ENCODE measurements around the gene KRTAP10-12. TPM values are rescaled to one million over a fixed set of nuclear protein-coding genes. Genes with fewer than 3 reads are reported as not detected.
A peak's percentile ranks its signal among the peaks of the same experiment; 100 is the strongest.
"Not testable (repeated sequence)": the region's sequence is repeated elsewhere in the genome, so short reads cannot be mapped to it uniquely, and the experiment has no call there.

Gene KRTAP10-12
- total RNA-seq, 1 experiment from 2014 or later = not detected

DNA sequence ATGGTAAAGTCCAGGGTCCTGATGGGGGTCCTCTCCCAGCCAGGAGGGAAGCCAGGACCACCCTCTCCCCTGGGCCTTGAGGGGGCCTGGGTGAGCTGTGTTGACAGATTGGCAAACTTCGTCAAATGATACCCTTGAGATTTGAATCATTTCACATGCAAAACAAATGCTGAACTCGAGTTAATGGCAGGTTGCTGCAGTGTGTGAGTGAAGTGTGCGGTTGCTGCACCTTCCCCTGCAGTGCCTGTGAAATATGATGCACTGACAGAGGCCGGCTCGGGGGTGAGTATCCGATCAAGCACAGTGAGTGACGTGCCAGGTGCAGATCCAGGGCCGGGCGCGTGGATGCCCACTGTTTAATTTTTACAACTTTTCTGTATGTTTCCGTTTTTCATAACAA lies 9.3 kb upstream of the KRTAP10-12 start:
- H3K9me3 ChIP-seq (ENCODE audit: low read length) = no peaks in the 10 kb centered on the region
- H3K9ac ChIP-seq (ENCODE audit: low read length) = no peak overlapping the region
- no peaks in the 10 kb centered on the region for H3K9me2 ChIP-seq (replicated peaks; ENCODE audit: insufficient read depth, low read length)
- H3K4me3 ChIP-seq (ENCODE audit: low read length) = no peak overlapping the region
- no peak overlapping the region for H2AFZ ChIP-seq (ENCODE audit: low read length)
- H3K27me3 ChIP-seq (ENCODE audit: low read length) = no peaks in the 10 kb centered on the region
- H3K36me3 ChIP-seq (ENCODE audit: insufficient read depth, low read length) = no peaks in the 10 kb centered on the region
- H4K20me1 ChIP-seq (ENCODE audit: insufficient read depth, low read depth, low read length) = no peaks in the 10 kb centered on the region; the same call in 1 of the 2 replicates
- H3K4me1 ChIP-seq (ENCODE audit: low read length) = peaks cover 13% of the 10 kb centered on the region
- peak overlapping the region; percentile 16 for H3K4me2 ChIP-seq (ENCODE audit: low read depth, low read length, poor library complexity, severe bottlenecking)
- peak; percentile 70 for DNase-seq
- H3K79me2 ChIP-seq (ENCODE audit: low read length) = no peaks in the 10 kb centered on the region
- no peak overlapping the region for H3K27ac ChIP-seq (ENCODE audit: low read length)

DNA sequence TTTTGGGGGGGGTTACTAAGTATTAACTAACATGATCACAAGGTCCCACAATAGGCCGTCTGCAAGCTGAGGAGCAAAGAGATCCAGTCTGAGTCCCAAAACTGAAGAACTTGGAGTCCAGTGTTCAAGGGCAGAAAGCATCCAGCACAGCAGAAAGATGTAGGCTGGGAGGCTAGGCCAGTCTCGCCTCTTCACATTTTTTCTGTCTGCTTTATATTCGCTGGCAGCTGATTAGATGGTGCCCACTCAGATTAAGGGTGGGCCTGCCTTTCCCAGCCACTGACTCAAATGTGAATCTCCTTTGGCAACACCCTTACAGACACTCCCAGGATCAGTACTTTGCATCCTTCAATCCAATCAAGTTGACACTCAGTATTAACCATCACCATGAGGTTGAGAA lies 7.2 kb upstream of the KRTAP10-12 start:
- not testable (repeated sequence) for H3K9me3 ChIP-seq (ENCODE audit: low read length); H2AFZ ChIP-seq (ENCODE audit: low read length); H3K27ac ChIP-seq (ENCODE audit: low read length); H4K20me1 ChIP-seq (ENCODE audit: insufficient read depth, low read depth, low read length); H3K27me3 ChIP-seq (ENCODE audit: low read length); H3K4me3 ChIP-seq (ENCODE audit: low read length); DNase-seq; H3K9me2 ChIP-seq (replicated peaks; ENCODE audit: insufficient read depth, low read length); H3K79me2 ChIP-seq (ENCODE audit: low read length); H3K9ac ChIP-seq (ENCODE audit: low read length); H3K36me3 ChIP-seq (ENCODE audit: insufficient read depth, low read length); H3K4me2 ChIP-seq (ENCODE audit: low read depth, low read length, poor library complexity, severe bottlenecking)
- peaks cover 13% of the 10 kb centered on the region for H3K4me1 ChIP-seq (ENCODE audit: low read length)

DNA sequence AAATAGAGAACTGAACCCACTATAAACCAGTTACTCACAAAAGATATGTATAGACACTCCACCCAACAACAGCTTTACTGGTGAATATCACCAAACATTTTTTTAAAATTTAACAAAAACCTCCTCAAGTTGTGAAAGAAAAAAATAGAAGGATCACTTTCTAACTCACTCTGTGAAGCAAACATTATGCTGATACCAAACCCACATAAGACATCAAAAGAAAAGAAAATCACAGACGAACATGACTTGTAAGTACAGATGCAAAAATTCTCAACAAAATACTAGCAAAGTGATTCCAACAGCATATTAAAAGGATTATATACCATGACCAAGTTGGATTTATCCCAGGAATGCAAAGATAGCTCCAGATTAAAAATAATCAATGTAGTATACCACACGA lies 5.3 kb upstream of the KRTAP10-12 start:
- H3K27me3 ChIP-seq (ENCODE audit: low read length) = no peaks in the 10 kb centered on the region
- H3K27ac ChIP-seq (ENCODE audit: low read length) = no peak overlapping the region
- H2AFZ ChIP-seq (ENCODE audit: low read length) = no peak overlapping the region
- H3K9me2 ChIP-seq (replicated peaks; ENCODE audit: insufficient read depth, low read length) = no peaks in the 10 kb centered on the region
- no peaks in the 10 kb centered on the region for H3K9me3 ChIP-seq (ENCODE audit: low read length)
- H3K79me2 ChIP-seq (ENCODE audit: low read length) = no peaks in the 10 kb centered on the region
- H3K9ac ChIP-seq (ENCODE audit: low read length) = no peak overlapping the region
- no peaks in the 10 kb centered on the region; the same call in 1 of the 2 replicates for H4K20me1 ChIP-seq (ENCODE audit: insufficient read depth, low read depth, low read length)
- no peaks in the 10 kb centered on the region for H3K36me3 ChIP-seq (ENCODE audit: insufficient read depth, low read length)
- no peak overlapping the region for H3K4me3 ChIP-seq (ENCODE audit: low read length)
- no peak overlapping the region for H3K4me2 ChIP-seq (ENCODE audit: low read depth, low read length, poor library complexity, severe bottlenecking)
- no peak for DNase-seq
- peaks cover 13% of the 10 kb centered on the region for H3K4me1 ChIP-seq (ENCODE audit: low read length)

- Histone ChIP-seq H3K27ac (ENCODE audit: low read length) (no peak overlapping the region), H3K4me1 (ENCODE audit: low read length) (peaks cover 4% of the 10 kb centered on the region), H3K36me3 (ENCODE audit: insufficient read depth, low read length) (no peaks in the 10 kb centered on the region), H3K9ac (ENCODE audit: low read length) (no peak overlapping the region), H2AFZ (ENCODE audit: low read length) (no peak overlapping the region), H4K20me1 (ENCODE audit: insufficient read depth, low read depth, low read length) (no peaks in the 10 kb centered on the region), H3K4me2 (ENCODE audit: low read depth, low read length, poor library complexity, severe bottlenecking) (no peak overlapping the region), H3K9me3 (ENCODE audit: low read length) (no peaks in the 10 kb centered on the region), H3K4me3 (ENCODE audit: low read length) (no peak overlapping the region), H3K79me2 (ENCODE audit: low read length) (no peaks in the 10 kb centered on the region), H3K27me3 (ENCODE audit: low read length) (no peaks in the 10 kb centered on the region), H3K9me2 (replicated peaks; ENCODE audit: insufficient read depth, low read length) (no peaks in the 10 kb centered on the region)
- no peak for DNase-seq
Observed at GRCh38 chr21:44692798-44693512, 4.0 kb upstream of the KRTAP10-12 start.

DNA sequence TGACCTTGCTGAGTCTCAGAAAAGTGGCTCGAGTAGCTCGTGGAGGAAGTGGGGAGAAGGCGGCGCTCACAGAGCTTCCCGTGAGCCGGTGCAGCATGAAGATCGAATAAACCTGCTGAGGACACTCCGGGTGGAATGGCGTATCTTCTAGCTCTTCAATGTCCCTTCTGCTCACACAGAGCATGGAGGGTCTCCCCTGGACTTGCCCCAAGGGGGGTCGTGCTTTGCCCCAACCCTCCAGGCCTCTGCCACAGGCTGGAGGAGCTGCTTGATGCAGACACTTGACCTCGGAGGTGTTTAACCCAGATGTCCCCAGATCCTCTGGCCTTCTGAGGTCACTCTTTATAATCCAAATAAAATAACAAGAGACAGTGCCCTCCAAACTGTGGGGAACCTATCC lies 2.2 kb upstream of the KRTAP10-12 start:
- DNase-seq = no peak

GRCh38 chr21:44695184-44695583 lies 1.8 kb upstream of the KRTAP10-12 start:
- no peak for DNase-seq
- Histone ChIP-seq H3K27me3 (ENCODE audit: low read length) (no peaks in the 10 kb centered on the region), H3K36me3 (ENCODE audit: insufficient read depth, low read length) (no peaks in the 10 kb centered on the region), H4K20me1 (ENCODE audit: insufficient read depth, low read depth, low read length) (no peaks in the 10 kb centered on the region), H3K79me2 (ENCODE audit: low read length) (no peaks in the 10 kb centered on the region), H3K4me3 (ENCODE audit: low read length) (no peak overlapping the region), H3K9me3 (ENCODE audit: low read length) (no peaks in the 10 kb centered on the region), H3K9ac (ENCODE audit: low read length) (no peak overlapping the region), H3K4me2 (ENCODE audit: low read depth, low read length, poor library complexity, severe bottlenecking) (no peak overlapping the region), H2AFZ (ENCODE audit: low read length) (no peak overlapping the region), H3K4me1 (ENCODE audit: low read length) (no peaks in the 10 kb centered on the region), H3K9me2 (replicated peaks; ENCODE audit: insufficient read depth, low read length) (no peaks in the 10 kb centered on the region), H3K27ac (ENCODE audit: low read length) (no peak overlapping the region)

More for the DNA sequence above, 2.2 kb upstream of the KRTAP10-12 start:
- no peaks in the 10 kb centered on the region for H4K20me1 ChIP-seq (ENCODE audit: insufficient read depth, low read depth, low read length)
- H2AFZ ChIP-seq (ENCODE audit: low read length) = no peak overlapping the region
- H3K9me3 ChIP-seq (ENCODE audit: low read length) = no peaks in the 10 kb centered on the region
- no peaks in the 10 kb centered on the region for H3K27me3 ChIP-seq (ENCODE audit: low read length)
- H3K4me2 ChIP-seq (ENCODE audit: low read depth, low read length, poor library complexity, severe bottlenecking) = no peak overlapping the region
- H3K4me3 ChIP-seq (ENCODE audit: low read length) = no peak overlapping the region
- no peaks in the 10 kb centered on the region for H3K79me2 ChIP-seq (ENCODE audit: low read length)
- no peaks in the 10 kb centered on the region for H3K4me1 ChIP-seq (ENCODE audit: low read length)
- no peak overlapping the region for H3K9ac ChIP-seq (ENCODE audit: low read length)
- H3K36me3 ChIP-seq (ENCODE audit: insufficient read depth, low read length) = no peaks in the 10 kb centered on the region
- no peaks in the 10 kb centered on the region for H3K9me2 ChIP-seq (replicated peaks; ENCODE audit: insufficient read depth, low read length)
- H3K27ac ChIP-seq (ENCODE audit: low read length) = no peak overlapping the region

DNA sequence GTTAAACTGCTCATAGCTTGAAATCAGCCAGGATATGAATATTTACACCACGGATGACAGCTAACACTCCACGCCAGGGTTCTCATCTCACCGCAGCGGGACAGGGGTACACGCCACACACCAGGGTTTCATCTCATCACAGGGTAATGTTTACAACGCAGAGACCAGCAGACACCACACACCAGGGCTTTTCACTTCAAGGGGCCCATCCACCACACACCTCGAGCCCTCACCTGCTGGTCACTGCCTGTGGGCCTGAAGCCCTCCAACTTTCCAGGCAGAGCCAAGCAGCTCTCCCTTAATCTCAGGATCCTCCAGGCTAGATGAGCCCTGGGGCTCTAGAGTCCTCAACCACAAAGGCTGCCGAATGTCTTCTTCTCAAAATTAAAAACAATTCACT lies 1.3 kb upstream of the KRTAP10-12 start:
- no peaks in the 10 kb centered on the region for H3K9me3 ChIP-seq (ENCODE audit: low read length)
- no peaks in the 10 kb centered on the region for H4K20me1 ChIP-seq (ENCODE audit: insufficient read depth, low read depth, low read length)
- no peak overlapping the region for H2AFZ ChIP-seq (ENCODE audit: low read length)
- no peak for DNase-seq
- H3K4me3 ChIP-seq (ENCODE audit: low read length) = no peak overlapping the region
- H3K9ac ChIP-seq (ENCODE audit: low read length) = no peak overlapping the region
- H3K27me3 ChIP-seq (ENCODE audit: low read length) = no peaks in the 10 kb centered on the region
- no peaks in the 10 kb centered on the region for H3K79me2 ChIP-seq (ENCODE audit: low read length)
- no peaks in the 10 kb centered on the region for H3K36me3 ChIP-seq (ENCODE audit: insufficient read depth, low read length)
- no peak overlapping the region for H3K4me2 ChIP-seq (ENCODE audit: low read depth, low read length, poor library complexity, severe bottlenecking)
- H3K9me2 ChIP-seq (replicated peaks; ENCODE audit: insufficient read depth, low read length) = no peaks in the 10 kb centered on the region
- no peaks in the 10 kb centered on the region for H3K4me1 ChIP-seq (ENCODE audit: low read length)
- H3K27ac ChIP-seq (ENCODE audit: low read length) = no peak overlapping the region

- H3K4me1 ChIP-seq (ENCODE audit: low read length) = no peaks in the 10 kb centered on the region
- no peak overlapping the region for H2AFZ ChIP-seq (ENCODE audit: low read length)
- H3K4me3 ChIP-seq (ENCODE audit: low read length) = no peak overlapping the region
- no peaks in the 10 kb centered on the region for H3K9me3 ChIP-seq (ENCODE audit: low read length)
- no peak overlapping the region for H3K27ac ChIP-seq (ENCODE audit: low read length)
- H4K20me1 ChIP-seq (ENCODE audit: insufficient read depth, low read depth, low read length) = no peaks in the 10 kb centered on the region
- no peaks in the 10 kb centered on the region for H3K79me2 ChIP-seq (ENCODE audit: low read length)
- H3K9me2 ChIP-seq (replicated peaks; ENCODE audit: insufficient read depth, low read length) = no peaks in the 10 kb centered on the region
- no peak for DNase-seq
- H3K36me3 ChIP-seq (ENCODE audit: insufficient read depth, low read length) = no peaks in the 10 kb centered on the region
- H3K4me2 ChIP-seq (ENCODE audit: low read depth, low read length, poor library complexity, severe bottlenecking) = no peak overlapping the region
- H3K27me3 ChIP-seq (ENCODE audit: low read length) = no peaks in the 10 kb centered on the region
- H3K9ac ChIP-seq (ENCODE audit: low read length) = no peak overlapping the region
Observed at GRCh38 chr21:44696572-44696971, 400 bp upstream of the KRTAP10-12 start.
